HG03108 (cell line): ENCODE measurements around the gene NR2C2AP.

Experiments
- ATAC-seq: cut with Tn5 transposase; IDR thresholded peaks from one replicate; pipeline ENCODE4 v1.9.1; 2021; ENCODE audit warnings: moderate library complexity; ENCODE audit not compliant: unreplicated experiment

Gene NR2C2AP

DNA sequence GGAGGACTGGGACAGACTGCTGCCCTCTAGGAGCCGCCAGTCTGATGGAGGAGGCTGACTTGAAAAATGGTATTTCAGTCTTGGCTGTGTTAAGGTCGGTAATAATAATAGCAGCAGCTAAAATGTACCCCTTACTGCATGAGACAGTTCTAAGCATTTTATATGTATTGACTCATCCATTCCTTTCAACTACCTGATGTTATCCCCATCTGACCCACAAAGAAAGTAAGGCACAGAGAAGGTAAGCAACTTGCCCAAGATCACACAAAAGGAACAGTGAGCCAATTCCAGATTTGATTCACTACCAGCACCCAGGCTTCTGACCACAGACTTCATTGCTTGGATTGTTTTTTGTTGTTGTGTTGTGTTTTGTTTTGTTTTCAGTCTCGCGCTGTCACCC lies 12.6 kb upstream of the NR2C2AP start:
- ATAC-seq = no peak

DNA sequence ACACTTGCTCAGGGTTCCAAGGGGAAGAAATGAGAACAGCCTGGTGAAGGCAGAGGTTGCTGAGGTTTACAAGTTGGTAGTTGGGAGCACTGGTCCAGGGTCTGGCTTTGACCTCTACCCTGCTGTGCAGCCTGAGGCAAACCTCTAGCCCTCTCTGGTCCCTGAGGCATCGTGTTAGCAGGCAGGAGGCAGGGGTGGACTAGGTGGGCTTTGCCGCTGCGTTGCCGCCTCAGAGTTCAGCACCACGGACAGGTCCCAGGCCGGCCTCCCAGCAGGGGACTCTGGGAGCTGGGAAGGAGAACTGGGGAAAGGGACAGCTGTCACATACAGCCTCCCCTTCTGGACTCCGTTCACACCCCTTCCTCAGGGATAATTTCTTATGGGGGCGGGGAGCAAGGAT lies 11.7 kb upstream of the NR2C2AP start:
- no peak for ATAC-seq

DNA sequence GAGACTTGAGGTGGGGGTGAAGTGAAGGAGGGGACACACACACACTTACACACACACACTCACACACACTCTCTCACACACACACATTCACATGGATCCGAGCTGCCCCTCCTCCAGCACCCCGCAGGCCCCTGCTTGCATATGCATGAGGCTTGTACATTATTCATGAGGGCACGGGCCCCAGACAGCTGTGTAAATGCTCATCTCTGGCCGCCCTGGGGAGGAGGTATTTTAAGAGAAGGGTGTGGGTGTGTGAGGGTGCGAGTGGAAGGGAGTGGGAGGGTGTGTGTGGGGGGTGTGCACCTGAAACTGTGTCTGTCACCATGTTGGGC lies 10.9 kb upstream of the NR2C2AP start:
- no peak for ATAC-seq

DNA sequence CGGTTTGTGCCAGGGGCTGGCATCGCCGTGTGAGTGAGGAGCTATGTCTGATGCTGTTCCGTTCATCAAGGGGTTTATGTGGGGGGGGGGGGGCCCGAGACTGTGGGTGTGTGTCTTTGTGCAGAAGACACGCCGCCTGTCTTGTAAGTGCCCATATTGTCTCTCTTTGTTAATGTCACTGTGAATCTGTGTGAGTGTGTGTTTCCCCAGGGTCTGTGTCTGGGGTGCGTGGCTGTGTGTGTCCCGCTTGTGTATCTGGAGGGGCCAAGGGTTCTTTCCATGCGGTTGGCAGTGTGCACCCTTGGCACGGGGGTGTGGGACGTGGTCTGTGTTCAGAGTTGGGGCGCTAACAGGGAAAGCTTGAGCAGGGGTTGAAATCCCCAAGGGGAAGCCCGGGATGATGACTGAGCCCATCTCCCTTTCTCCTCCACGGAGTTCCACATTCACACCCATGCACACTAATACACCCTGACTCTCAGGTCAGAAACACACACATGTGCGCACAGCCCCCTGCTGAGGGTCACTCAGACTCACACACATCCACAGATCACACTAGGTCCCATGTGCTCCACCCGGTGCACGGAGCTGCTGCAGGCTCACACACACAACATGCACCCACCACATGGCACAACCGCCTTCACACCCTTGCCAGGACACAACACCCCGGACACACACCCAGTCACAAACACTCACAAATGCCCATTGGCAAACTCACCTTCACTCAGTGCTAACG lies 10.4 kb upstream of the NR2C2AP start:
- ATAC-seq = no peak

- ATAC-seq = no peak
Measured at GRCh38 chr19:19212916-19213315, 9.7 kb upstream of the NR2C2AP start.

- ATAC-seq = no peak
Measured at GRCh38 chr19:19211499-19212420, 8.5 kb upstream of the NR2C2AP start, which contains the start of gene NCAN. Gene NCAN, plus strand, starts transcription at chr19:19211958. Its CDS starts 4,996 bp downstream, at chr19:19216954.

GRCh38 chr19:19209372-19209771 lies 6.2 kb upstream of the NR2C2AP start:
- ATAC-seq = no peak

GRCh38 chr19:19207637-19208572 lies 4.7 kb upstream of the NR2C2AP start:
- ATAC-seq = no peak

GRCh38 chr19:19206938-19207337 lies 3.7 kb upstream of the NR2C2AP start:
- ATAC-seq = no peak

- no peak for ATAC-seq
Measured at GRCh38 chr19:19205416-19206410, 2.5 kb upstream of the NR2C2AP start.

GRCh38 chr19:19204181-19204580 lies 967 bp upstream of the NR2C2AP start:
- ATAC-seq = no peak

- peak; percentile 7 for ATAC-seq
Measured at GRCh38 chr19:19202707-19203011, 555 bp downstream of the NR2C2AP start.

GRCh38 chr19:19201697-19202630 lies 1.2 kb downstream of the NR2C2AP start:
- no peak for ATAC-seq

- no peak for ATAC-seq
Measured at GRCh38 chr19:19193926-19194325, 9.3 kb downstream of the NR2C2AP start.

DNA sequence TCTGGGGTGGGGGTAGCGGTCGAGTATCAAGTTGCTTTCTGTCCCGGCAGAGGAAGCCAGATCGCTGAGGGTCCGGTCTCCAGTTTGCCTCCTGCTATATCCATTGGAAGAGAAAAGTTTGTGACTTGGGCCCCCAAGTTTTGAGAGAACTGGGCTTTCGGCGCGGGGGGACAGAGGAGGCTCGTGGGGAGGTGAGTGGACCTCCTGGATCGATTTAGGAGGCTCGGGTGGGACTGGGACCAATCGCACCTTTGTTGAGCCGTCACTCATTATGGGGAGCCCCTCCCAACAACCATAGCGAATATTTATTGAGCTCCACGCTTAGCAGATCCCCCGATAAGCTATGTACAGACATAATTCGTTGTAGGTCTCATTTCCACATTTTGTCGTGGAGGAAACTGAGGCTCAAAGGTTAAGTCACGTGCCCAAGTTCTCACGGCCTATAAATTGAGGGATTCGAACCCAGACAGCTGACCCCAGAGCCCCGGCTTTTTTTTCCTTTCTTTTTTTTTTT lies 10.2 kb downstream of the NR2C2AP start:
- no peak for ATAC-seq

DNA sequence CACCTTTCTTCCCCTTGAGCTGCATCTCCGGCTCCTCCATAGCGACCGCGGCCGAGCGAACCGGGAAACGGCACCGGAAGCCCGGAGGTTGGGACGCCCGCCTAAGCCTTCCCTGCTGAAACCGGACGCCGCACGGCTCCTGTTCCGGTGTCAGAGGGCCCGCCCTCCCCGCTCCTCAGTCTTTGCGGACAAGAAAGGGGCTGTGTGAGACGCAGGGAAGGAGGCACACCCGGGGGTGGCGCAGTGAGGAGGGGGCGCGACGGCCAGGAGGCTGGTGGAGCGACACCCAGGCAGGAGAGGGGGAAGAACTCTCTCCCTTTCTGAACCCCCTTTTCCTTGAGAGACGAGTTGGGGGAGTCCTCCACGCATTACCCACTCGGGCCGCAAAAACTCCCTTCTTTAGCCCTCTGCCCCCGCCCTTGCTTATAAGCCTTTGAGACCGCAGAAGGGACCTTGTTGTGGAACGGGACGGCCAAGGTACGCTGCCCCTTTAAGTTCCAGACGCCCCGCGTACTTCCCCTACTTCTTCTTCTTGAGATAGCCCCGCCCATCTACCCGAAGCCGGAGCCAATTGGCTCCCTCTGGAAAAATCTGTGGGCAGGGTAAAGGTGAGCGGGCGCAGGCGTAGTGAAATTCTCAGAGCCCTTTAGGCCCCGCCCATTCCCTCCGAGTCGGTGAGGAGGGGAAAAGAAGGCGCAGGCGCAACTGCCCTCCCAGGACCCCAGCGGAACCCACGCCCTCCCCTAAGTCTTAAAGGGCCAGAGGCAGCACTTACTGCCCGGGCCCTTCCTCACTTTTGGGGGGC lies 10.9 kb downstream of the NR2C2AP start, which contains the start of the genes BORCS8 and RFXANK:
Gene BORCS8 (minus strand): TSS at position 75 of the 805 bp plus-strand sequence. CDS start 35 bp downstream, at position 40.
Gene RFXANK (plus strand): TSS at position 181 of the 805 bp plus-strand sequence. CDS start 1,689 bp downstream, outside the sequence.
- peak; percentile 86 for ATAC-seq

DNA sequence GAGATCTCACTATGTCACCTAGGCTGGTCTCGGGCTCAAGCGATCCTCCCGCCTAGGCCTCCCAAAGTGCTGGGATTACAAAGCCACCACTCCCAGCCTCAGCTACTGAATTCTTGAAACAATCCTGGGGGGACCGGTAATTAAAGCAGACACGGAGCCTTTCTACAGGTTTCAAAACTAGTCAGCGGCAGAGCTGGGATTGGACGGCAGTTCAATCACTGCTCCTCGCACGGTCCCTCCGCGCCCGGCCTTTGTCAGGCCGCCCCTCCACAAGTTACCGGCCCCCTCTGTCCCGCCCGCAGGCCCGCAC lies 11.5 kb downstream of the NR2C2AP start:
- no peak for ATAC-seq

- no peak for ATAC-seq
Measured at GRCh38 chr19:19186742-19187141, 16.5 kb downstream of the NR2C2AP start.
